ENCODE results near the gene GNA12.

DNA sequence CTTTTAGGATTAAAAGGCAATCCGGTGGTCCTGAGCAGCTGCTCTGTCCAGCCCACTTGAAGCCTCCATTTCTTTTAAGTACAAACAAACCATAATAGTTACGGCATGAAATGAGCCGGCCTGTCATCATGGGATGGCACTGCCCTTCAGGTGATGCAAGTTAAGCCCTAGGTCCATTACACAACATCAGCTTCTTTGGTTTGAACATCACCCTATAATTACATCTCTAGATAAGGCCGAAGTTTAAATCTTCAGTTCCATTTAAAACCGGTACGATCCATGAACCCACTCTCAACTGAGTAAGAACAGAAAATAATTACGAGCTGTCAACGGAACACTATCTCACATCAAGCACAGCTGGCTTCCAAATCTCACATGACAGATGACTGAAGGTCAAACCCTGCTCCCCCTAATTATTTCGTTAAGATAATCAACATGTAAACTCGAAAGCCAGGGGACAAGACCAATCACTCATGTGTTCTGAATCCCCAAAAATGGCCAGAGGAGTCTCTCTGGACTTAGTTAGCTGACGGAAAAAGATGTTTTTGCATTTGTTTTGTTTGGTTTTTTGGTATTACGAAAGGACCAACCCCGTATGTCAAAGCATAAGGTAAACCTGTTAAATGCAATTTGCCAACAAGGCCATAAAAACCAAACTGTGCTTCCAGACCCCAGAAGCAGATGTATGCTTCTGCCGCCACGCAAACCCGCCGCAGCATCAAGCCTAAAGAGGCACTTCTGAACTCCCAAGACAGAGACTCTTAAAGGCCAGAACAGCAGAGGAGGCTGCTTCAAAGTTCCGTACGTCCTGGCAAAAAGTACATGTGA is 10.8 kb downstream of the GNA12 start:
- TF ChIP-seq, protein P1, sequence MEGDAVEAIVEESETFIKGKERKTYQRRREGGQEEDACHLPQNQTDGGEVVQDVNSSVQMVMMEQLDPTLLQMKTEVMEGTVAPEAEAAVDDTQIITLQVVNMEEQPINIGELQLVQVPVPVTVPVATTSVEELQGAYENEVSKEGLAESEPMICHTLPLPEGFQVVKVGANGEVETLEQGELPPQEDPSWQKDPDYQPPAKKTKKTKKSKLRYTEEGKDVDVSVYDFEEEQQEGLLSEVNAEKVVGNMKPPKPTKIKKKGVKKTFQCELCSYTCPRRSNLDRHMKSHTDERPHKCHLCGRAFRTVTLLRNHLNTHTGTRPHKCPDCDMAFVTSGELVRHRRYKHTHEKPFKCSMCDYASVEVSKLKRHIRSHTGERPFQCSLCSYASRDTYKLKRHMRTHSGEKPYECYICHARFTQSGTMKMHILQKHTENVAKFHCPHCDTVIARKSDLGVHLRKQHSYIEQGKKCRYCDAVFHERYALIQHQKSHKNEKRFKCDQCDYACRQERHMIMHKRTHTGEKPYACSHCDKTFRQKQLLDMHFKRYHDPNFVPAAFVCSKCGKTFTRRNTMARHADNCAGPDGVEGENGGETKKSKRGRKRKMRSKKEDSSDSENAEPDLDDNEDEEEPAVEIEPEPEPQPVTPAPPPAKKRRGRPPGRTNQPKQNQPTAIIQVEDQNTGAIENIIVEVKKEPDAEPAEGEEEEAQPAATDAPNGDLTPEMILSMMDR (IDR thresholded peaks at IDR 0.05) = no peak
- TF ChIP-seq EZH2phosphoT487 (IDR thresholded peaks at IDR 0.05) = no peak

All from neural progenitor cell (in vitro differentiated cells).